ENCODE measurements around the gene PRKCD. TPM values are rescaled to one million over a fixed set of nuclear protein-coding genes. Genes with fewer than 3 reads are reported as not detected.
A peak's percentile ranks its signal among the peaks of the same experiment; 100 is the strongest.

Gene PRKCD
- total and polyA plus RNA-seq, 9 of the 15 experiments (the other 6 are each of a cell fraction or from before 2014, with no cell fraction given): 2.5 to 19.5 (median 6.1) TPM

- no peak for TF ChIP-seq AFF1 (IDR thresholded peaks at IDR 0.05; ENCODE audit: low read depth in 1 of 2, partially characterized antibody in 2 of 2)
- TF ChIP-seq SMC3 (conservative IDR thresholded peaks at IDR 0.05; ENCODE audit: insufficient read depth, low read depth, low read length): peak; percentile 78
- TF ChIP-seq USF2 (CRISPR knock-in tag; IDR thresholded peaks at IDR 0.05): no peak
- peak; percentile 97 for TF ChIP-seq MAX (CRISPR knock-in tag; IDR thresholded peaks at IDR 0.05)
- TF ChIP-seq REST (IDR thresholded peaks at IDR 0.05; ENCODE audit: borderline replicate concordance): peak; percentile 75; the same call in 1 of the 2 replicates
- no peak for TF ChIP-seq REST (CRISPR knock-in tag; IDR thresholded peaks at IDR 0.05; ENCODE audit: low read depth)
- no peak for TF ChIP-seq SAFB2 (IDR thresholded peaks at IDR 0.05; ENCODE audit: borderline replicate concordance, low read depth, low read length, severe bottlenecking)
- peak; percentile 95 for TF ChIP-seq ZNF24 (IDR thresholded peaks at IDR 0.05)
- TF ChIP-seq NFE2 (IDR thresholded peaks at IDR 0.05; ENCODE audit: low read depth): peak; percentile 76
- no peak for TF ChIP-seq ARNT (IDR thresholded peaks at IDR 0.05)
- peak; percentile 65; the same call in 1 of the 2 replicates for TF ChIP-seq CXXC5 (CRISPR knock-in tag; IDR thresholded peaks at IDR 0.05)
These were observed 34.9 kb downstream of the PRKCD start (continued) for GRCh38 chr3:53195602-53196574.
